Measurements from ENCODE around the gene SLC6A17.

DNA sequence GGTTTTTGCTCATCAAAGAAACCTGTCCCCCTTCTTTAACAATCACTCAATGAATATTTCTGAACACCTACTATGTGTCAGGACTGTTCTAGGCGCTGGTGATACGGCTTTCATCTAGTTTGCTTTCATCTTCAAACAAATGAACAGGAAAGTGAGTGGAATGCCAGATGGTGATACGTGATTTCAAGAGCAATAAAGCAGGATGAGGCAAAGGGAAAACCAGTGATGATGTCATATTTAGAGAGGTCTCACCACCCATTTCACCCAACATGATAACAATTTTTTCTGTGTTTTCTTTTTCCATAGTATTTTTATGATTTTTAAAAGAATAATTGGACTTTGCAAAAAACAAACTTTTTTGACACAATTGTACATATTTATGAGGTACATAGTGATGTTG is 11.3 kb upstream of the SLC6A17 start:
- TF ChIP-seq POLR2AphosphoS5 (IDR thresholded peaks at IDR 0.05; ENCODE audit: low read depth, low read length) (no peak), TAF1 (IDR thresholded peaks at IDR 0.05; ENCODE audit: low read depth, low read length) (no peak), POLR2A (IDR thresholded peaks at IDR 0.05; ENCODE audit: low read depth, low read length) (no peak), SPI1 (IDR thresholded peaks at IDR 0.05; ENCODE audit: low read depth, low read length) (no peak)

Data from GM12891 (cell line).